Neural cell (in vitro differentiated cells): ENCODE results near the gene VWA8. TPM values are rescaled to one million over a fixed set of nuclear protein-coding genes. Genes with fewer than 3 reads are reported as not detected.

Source experiments
- H2AFZ ChIP-seq: fragments of 200-600, 300-800 bp; sonication (generic), shearing (Covaris generic); 2 replicates; pipeline ENCODE4 v1.6.0; 2014; ENCODE audit warnings: low read depth, mild to moderate bottlenecking, antibody characterized with exemption, low read length, moderate library complexity
- H3F3A ChIP-seq: fragments of 200-600 bp; shearing (Covaris generic); 2 replicates; pipeline ENCODE4 v1.6.1; 2016; ENCODE audit warnings: mild to moderate bottlenecking, moderate library complexity, mixed read lengths, antibody characterized with exemption, low read length; ENCODE audit not compliant: insufficient read depth, poor library complexity, severe bottlenecking
- H3K27ac ChIP-seq: fragments of 200-600, 300-800 bp; sonication (generic), shearing (Covaris generic); 2 replicates; pipeline ENCODE4 v1.5.1; 2014; ENCODE audit warnings: mild to moderate bottlenecking, low read length, moderate library complexity
- H3K27me3 ChIP-seq: fragments of 300-800, 200-600 bp; sonication (generic), shearing (Covaris generic); 2 replicates; pipeline ENCODE4 v1.6.0; 2014; ENCODE audit warnings: mild to moderate bottlenecking, low read depth, low read length, moderate library complexity; ENCODE audit not compliant: insufficient read depth
- H3K36me3 ChIP-seq: fragments of 300-800, 200-600 bp; sonication (generic), shearing (Covaris generic); 2 replicates; pipeline ENCODE4 v1.5.1; 2014; ENCODE audit warnings: mild to moderate bottlenecking, antibody characterized with exemption, low read length, moderate library complexity; ENCODE audit not compliant: insufficient read depth
- H3K4me2 ChIP-seq: fragments of 300-800, 200-600 bp; sonication (generic), shearing (Covaris generic); 2 replicates; pipeline ENCODE4 v1.6.0; 2014; ENCODE audit warnings: mild to moderate bottlenecking, low read length
- H3K4me3 ChIP-seq: fragments of 300-800, 200-600 bp; sonication (generic), shearing (Covaris generic); 2 replicates; pipeline ENCODE4 v1.5.1; 2014; ENCODE audit warnings: mild to moderate bottlenecking, low read length, moderate library complexity
- H3K79me2 ChIP-seq: fragments of 200-600 bp; shearing (Covaris generic); replicated peaks from 2 replicates; pipeline ENCODE4 v1.6.0; 2014; ENCODE audit warnings: mild to moderate bottlenecking, low read length, moderate library complexity; ENCODE audit not compliant: insufficient read depth
- H3K9ac ChIP-seq: fragments of 300-800, 200-600 bp; sonication (generic), shearing (Covaris generic); 2 replicates; pipeline ENCODE4 v1.6.1; 2016; ENCODE audit warnings: mild to moderate bottlenecking, low read length, mixed read lengths
- H3K9me2 ChIP-seq: fragments of 200-600 bp; shearing (Covaris generic); 2 replicates; pipeline ENCODE4 v1.6.1; 2016; ENCODE audit warnings: mild to moderate bottlenecking, low read length, mixed read lengths; ENCODE audit not compliant: insufficient read depth
- H3K9me3 ChIP-seq: fragments of 200-600, 300-800 bp; sonication (generic), shearing (Covaris generic); 2 replicates; pipeline ENCODE4 v1.6.1; 2016; ENCODE audit warnings: mild to moderate bottlenecking, mixed run types, low read length, moderate library complexity, mixed read lengths
- H4K20me1 ChIP-seq: fragments of 200-600 bp; shearing (Covaris generic); 2 replicates; pipeline ENCODE4 v1.6.1; 2016; ENCODE audit warnings: mild to moderate bottlenecking, mixed run types; ENCODE audit not compliant: insufficient read depth
- MXI1 ChIP-seq: fragments of 450-650 bp; conservative IDR thresholded peaks from 2 replicates; pipeline ENCODE4 v1.6.1; 2014; ENCODE audit warnings: antibody characterized with exemption, mild to moderate bottlenecking; ENCODE audit not compliant: poor library complexity, severe bottlenecking
- POLR2AphosphoS5 ChIP-seq: IDR thresholded peaks from 2 replicates; pipeline ENCODE4 v1.6.1; 2012
- RAD21 ChIP-seq: fragments of 450-650 bp; conservative IDR thresholded peaks from 2 replicates; pipeline ENCODE4 v1.6.1; 2014; ENCODE audit warnings: antibody characterized with exemption, mild to moderate bottlenecking, moderate library complexity
- SMC3 ChIP-seq: fragments of 450-650 bp; conservative IDR thresholded peaks from 2 replicates; pipeline ENCODE4 v1.6.1; 2014; ENCODE audit warnings: antibody characterized with exemption, mild to moderate bottlenecking, moderate library complexity; ENCODE audit not compliant: poor library complexity
- TAF1 ChIP-seq: IDR thresholded peaks from 2 replicates; pipeline ENCODE4 v1.6.1; 2012; ENCODE audit warnings: low read depth
- polyA plus RNA-seq: library from polyadenylated mRNA; depleted of rRNA; stranded (reverse); fragments of >200 nt; gene quantifications from 2 replicates; pipeline ENCODE4 v1.2.3, GENCODE V29; 2014
- TF ChIP-seq, protein P1 (sequence below): fragments of 450-650 bp; IDR thresholded peaks from 2 replicates; pipeline ENCODE4 v1.5.1; 2014; ENCODE audit warnings: antibody characterized with exemption, mild to moderate bottlenecking, moderate library complexity; ENCODE audit not compliant: poor library complexity, severe bottlenecking
- TF ChIP-seq, protein P2 (sequence below): IDR thresholded peaks from 2 replicates; pipeline ENCODE4 v1.6.1; 2012; ENCODE audit warnings: borderline replicate concordance

Gene VWA8
- polyA plus RNA-seq, 1 donor from 2014 or later: 3.6 TPM

DNA sequence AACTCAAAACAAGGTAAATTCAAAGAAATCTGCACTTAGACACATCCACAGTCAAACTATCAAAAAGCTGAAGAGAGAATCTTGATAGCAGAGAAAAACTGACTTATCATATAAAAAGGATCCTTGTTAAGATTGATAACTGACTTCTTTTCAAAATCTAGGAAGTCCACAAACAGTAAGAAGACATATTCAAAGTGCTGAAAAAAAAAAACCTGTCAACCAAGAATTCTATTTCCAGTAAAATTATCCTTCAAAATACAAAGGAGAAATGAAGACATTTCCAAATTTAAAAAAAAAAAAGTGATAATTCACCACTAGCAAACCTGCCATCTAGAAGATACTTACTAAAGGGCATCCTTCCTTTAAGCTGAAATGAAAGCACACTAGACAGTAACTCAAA, 15.0 kb downstream of the VWA8 start:
- Histone ChIP-seq H3K79me2 (no peaks in the 10 kb centered on the region), H4K20me1 (no peaks in the 10 kb centered on the region), H3K9me3 (no peaks in the 10 kb centered on the region), H3K4me2 (no peak overlapping the region), H3K27ac (no peak overlapping the region), H2AFZ (no peak overlapping the region), H3K9me2 (no peaks in the 10 kb centered on the region), H3F3A (no peaks in the 10 kb centered on the region), H3K27me3 (no peaks in the 10 kb centered on the region), H3K4me3 (no peak overlapping the region), H3K9ac (no peak overlapping the region), H3K36me3 (no peaks in the 10 kb centered on the region)
- TF ChIP-seq, protein P1, sequence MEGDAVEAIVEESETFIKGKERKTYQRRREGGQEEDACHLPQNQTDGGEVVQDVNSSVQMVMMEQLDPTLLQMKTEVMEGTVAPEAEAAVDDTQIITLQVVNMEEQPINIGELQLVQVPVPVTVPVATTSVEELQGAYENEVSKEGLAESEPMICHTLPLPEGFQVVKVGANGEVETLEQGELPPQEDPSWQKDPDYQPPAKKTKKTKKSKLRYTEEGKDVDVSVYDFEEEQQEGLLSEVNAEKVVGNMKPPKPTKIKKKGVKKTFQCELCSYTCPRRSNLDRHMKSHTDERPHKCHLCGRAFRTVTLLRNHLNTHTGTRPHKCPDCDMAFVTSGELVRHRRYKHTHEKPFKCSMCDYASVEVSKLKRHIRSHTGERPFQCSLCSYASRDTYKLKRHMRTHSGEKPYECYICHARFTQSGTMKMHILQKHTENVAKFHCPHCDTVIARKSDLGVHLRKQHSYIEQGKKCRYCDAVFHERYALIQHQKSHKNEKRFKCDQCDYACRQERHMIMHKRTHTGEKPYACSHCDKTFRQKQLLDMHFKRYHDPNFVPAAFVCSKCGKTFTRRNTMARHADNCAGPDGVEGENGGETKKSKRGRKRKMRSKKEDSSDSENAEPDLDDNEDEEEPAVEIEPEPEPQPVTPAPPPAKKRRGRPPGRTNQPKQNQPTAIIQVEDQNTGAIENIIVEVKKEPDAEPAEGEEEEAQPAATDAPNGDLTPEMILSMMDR: no peak
- TF ChIP-seq RAD21 (no peak), SMC3 (no peak), TAF1 (no peak)
- TF ChIP-seq, protein P2, sequence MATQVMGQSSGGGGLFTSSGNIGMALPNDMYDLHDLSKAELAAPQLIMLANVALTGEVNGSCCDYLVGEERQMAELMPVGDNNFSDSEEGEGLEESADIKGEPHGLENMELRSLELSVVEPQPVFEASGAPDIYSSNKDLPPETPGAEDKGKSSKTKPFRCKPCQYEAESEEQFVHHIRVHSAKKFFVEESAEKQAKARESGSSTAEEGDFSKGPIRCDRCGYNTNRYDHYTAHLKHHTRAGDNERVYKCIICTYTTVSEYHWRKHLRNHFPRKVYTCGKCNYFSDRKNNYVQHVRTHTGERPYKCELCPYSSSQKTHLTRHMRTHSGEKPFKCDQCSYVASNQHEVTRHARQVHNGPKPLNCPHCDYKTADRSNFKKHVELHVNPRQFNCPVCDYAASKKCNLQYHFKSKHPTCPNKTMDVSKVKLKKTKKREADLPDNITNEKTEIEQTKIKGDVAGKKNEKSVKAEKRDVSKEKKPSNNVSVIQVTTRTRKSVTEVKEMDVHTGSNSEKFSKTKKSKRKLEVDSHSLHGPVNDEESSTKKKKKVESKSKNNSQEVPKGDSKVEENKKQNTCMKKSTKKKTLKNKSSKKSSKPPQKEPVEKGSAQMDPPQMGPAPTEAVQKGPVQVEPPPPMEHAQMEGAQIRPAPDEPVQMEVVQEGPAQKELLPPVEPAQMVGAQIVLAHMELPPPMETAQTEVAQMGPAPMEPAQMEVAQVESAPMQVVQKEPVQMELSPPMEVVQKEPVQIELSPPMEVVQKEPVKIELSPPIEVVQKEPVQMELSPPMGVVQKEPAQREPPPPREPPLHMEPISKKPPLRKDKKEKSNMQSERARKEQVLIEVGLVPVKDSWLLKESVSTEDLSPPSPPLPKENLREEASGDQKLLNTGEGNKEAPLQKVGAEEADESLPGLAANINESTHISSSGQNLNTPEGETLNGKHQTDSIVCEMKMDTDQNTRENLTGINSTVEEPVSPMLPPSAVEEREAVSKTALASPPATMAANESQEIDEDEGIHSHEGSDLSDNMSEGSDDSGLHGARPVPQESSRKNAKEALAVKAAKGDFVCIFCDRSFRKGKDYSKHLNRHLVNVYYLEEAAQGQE: no peak

DNA sequence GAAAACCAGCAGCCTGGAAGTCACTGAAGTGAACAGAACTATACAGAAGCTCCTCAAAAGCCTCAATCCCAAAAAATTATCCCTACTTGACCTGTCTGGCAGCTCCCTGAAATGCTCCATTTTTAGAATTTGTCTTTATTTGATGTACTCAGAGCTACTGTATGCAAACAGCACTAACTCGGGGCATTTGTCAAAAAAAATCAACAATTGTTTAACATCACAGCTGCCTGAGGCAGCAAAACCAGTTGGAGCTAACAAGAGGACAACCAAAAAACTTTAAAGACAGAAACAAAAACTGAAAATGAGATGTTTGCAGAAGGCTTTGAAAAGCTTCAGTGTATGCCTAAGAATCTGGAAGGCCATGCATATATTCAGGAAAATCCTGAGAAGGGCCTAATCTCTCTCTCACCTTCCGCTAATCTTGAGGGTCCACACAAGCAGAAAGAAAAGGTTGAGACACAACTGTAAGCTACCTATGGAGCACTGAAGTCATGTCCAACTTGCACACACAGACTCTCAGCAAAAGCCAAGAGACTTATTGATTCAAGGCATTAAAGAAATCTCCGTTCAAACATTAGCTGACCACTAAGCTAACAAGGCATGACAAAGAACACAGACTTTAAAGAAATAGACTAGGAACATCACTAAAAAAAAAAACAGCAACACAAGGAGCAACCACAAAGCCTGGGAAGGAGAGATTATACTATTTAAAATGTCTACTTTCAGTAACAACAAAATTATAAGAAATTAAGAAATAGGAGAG, 16.1 kb downstream of the VWA8 start:
- no peaks in the 10 kb centered on the region for H3K79me2 ChIP-seq
- no peaks in the 10 kb centered on the region for H3K9me2 ChIP-seq
- no peaks in the 10 kb centered on the region for H3K9me3 ChIP-seq
- H3K4me2 ChIP-seq: no peak overlapping the region
- H3K27ac ChIP-seq: no peak overlapping the region
- no peaks in the 10 kb centered on the region for H3K36me3 ChIP-seq
- no peaks in the 10 kb centered on the region for H3K27me3 ChIP-seq
- no peaks in the 10 kb centered on the region for H4K20me1 ChIP-seq
- H3F3A ChIP-seq: no peaks in the 10 kb centered on the region
- no peak overlapping the region for H3K9ac ChIP-seq
- no peak for TF ChIP-seq SMC3
- TF ChIP-seq POLR2AphosphoS5: no peak
- TF ChIP-seq RAD21: no peak
- TF ChIP-seq, protein P2: no peak
- TF ChIP-seq MXI1: no peak
- TF ChIP-seq, protein P1: no peak
- TF ChIP-seq TAF1: no peak
- H2AFZ ChIP-seq: no peak overlapping the region
- no peak overlapping the region for H3K4me3 ChIP-seq
